HepG2 (cell line): ENCODE measurements around the gene DPY19L1. TPM values are rescaled to one million over a fixed set of nuclear protein-coding genes. Genes with fewer than 3 reads are reported as not detected.
A peak's percentile ranks its signal among the peaks of the same experiment; 100 is the strongest.

Source experiments
- CREB3 ChIP-seq: sonication (generic); formaldehyde crosslinking; IDR thresholded peaks from 2 replicates; pipeline ENCODE4 v1.5.0; 2020; ENCODE audit warnings: missing genetic modification reagents
- ERF ChIP-seq: IDR thresholded peaks from 2 replicates; pipeline ENCODE4 v1.6.1; 2018; ENCODE audit warnings: missing biosample characterization, missing genetic modification reagents
- KDM2A ChIP-seq: sonication (generic); formaldehyde crosslinking; IDR thresholded peaks from 2 replicates; pipeline ENCODE4 v1.4.0; 2020; ENCODE audit warnings: low read depth, missing genetic modification reagents, borderline replicate concordance
- PBX3 ChIP-seq: sonication (generic); formaldehyde crosslinking; IDR thresholded peaks from 2 replicates; pipeline ENCODE4 v1.8.1; 2023; ENCODE audit warnings: missing genetic modification reagents, inconsistent platforms, borderline replicate concordance
- POLR2AphosphoS5 ChIP-seq: IDR thresholded peaks from 2 replicates; pipeline ENCODE4 v1.6.1; 2012; ENCODE audit warnings: low read depth, low read length
- RBFOX2 ChIP-seq: fragments of 200-400 bp; formaldehyde crosslinking; IDR thresholded peaks from 2 replicates; pipeline ENCODE4 v1.6.1; 2017; ENCODE audit warnings: low read depth, mild to moderate bottlenecking, low read length
- RCOR2 ChIP-seq: IDR thresholded peaks from 2 replicates; pipeline ENCODE4 v1.6.1; 2016; ENCODE audit warnings: missing biosample characterization, missing genetic modification reagents
- UBTF ChIP-seq: sonication (generic); formaldehyde crosslinking; IDR thresholded peaks from 2 replicates; pipeline ENCODE4 v1.4.0; 2020; ENCODE audit warnings: mild to moderate bottlenecking, missing genetic modification reagents
- USF2 ChIP-seq, 2 experiments: sonication (generic) in 1 of 2; formaldehyde crosslinking in 1 of 2; IDR thresholded peaks; 2 replicates each; pipeline versions ENCODE4 v1.5.1 to v1.6.1; 2011 to 2020; ENCODE audit warnings: borderline replicate concordance in 1 of 2, low read depth in 1 of 2, low read length in 1 of 2, mild to moderate bottlenecking in 1 of 2, missing genetic modification reagents in 1 of 2, moderate library complexity in 1 of 2
- ZBTB33 ChIP-seq: sonication (generic); formaldehyde crosslinking; IDR thresholded peaks from 2 replicates; pipeline ENCODE4 v1.4.0; 2020; ENCODE audit warnings: missing genetic modification reagents
- ZFP82 ChIP-seq: sonication (generic); formaldehyde crosslinking; IDR thresholded peaks from 2 replicates; pipeline ENCODE4 v1.5.1; 2020; ENCODE audit warnings: mild to moderate bottlenecking, missing genetic modification reagents, borderline replicate concordance
- ZFP90 ChIP-seq: sonication (generic); formaldehyde crosslinking; IDR thresholded peaks from 2 replicates; pipeline ENCODE4 v1.8.0; 2022; ENCODE audit warnings: missing genetic modification reagents, mild to moderate bottlenecking, inconsistent platforms, borderline replicate concordance
- ZNF256 ChIP-seq: sonication (generic); formaldehyde crosslinking; conservative IDR thresholded peaks from 2 replicates; pipeline ENCODE4 v1.4.0; 2020; ENCODE audit warnings: missing genetic modification reagents
- ZNF3 ChIP-seq: IDR thresholded peaks from 2 replicates; pipeline ENCODE4 v1.7.0; 2017; ENCODE audit warnings: inconsistent platforms
- ZNF382 ChIP-seq: sonication (generic); formaldehyde crosslinking; IDR thresholded peaks from 2 replicates; pipeline ENCODE4 v1.5.0; 2020; ENCODE audit warnings: missing genetic modification reagents, mild to moderate bottlenecking, borderline replicate concordance
- ZNF652 ChIP-seq: IDR thresholded peaks from 2 replicates; pipeline ENCODE4 v1.6.1; 2016; ENCODE audit warnings: low read depth, borderline replicate concordance
- ZNF704 ChIP-seq: sonication (generic); formaldehyde crosslinking; IDR thresholded peaks from 2 replicates; pipeline ENCODE4 v1.8.1; 2023; ENCODE audit warnings: mild to moderate bottlenecking, inconsistent platforms, moderate library complexity, missing genetic modification reagents, borderline replicate concordance
- ZNF724P ChIP-seq: sonication (generic); formaldehyde crosslinking; IDR thresholded peaks from 2 replicates; pipeline ENCODE4 v1.8.0; 2022; ENCODE audit warnings: missing genetic modification reagents, borderline replicate concordance
- polyA plus RNA-seq, 8 experiments: library from polyadenylated mRNA; depleted of rRNA in 3 of 8; stranded (reverse) in 7 of 8; unstranded in 1 of 8; fragments of >200 nt; fragmentation: Illumina TruSeq in 4 of 8; extraction: Trizol in 4 of 8; gene quantifications; 2 replicates each; pipeline versions ENCODE4 v1.2.1 to v1.2.3, GENCODE V29; 2011 to 2016; ENCODE audit warnings: low read depth in 4 of 8, missing spikeins in 1 of 8, mixed read lengths in 1 of 8; ENCODE audit not compliant: insufficient read depth in 1 of 8
- total RNA-seq, 5 experiments: library from RNA; depleted of rRNA; stranded (reverse); fragments of >200 nt; fragmentation: Illumina TruSeq; extraction: Trizol; gene quantifications; 2 replicates each; pipeline ENCODE4 v1.2.3, GENCODE V29; 2016; ENCODE audit warnings: low read depth in 1 of 5

DPY19L1 gene
- total and polyA plus RNA-seq, 2 of the 13 experiments (the other 11 are each of a cell fraction or from before 2014, with no cell fraction given) = 18.9 to 32.6 TPM

GRCh38 chr7:35037526-35038341 lies 449 bp upstream of the DPY19L1 start (continued):
- TF ChIP-seq UBTF (CRISPR knock-in tag) (peak; percentile 57), ZNF3 (CRISPR knock-in tag) (no peak), PBX3 (no peak), ZFP90 (no peak), ZNF704 (CRISPR knock-in tag) (no peak), ZNF724P (CRISPR knock-in tag) (0 out of 2 replicates have a peak, but pooled peaks have one; percentile 44), RBFOX2 (peak; percentile 73), ZFP82 (CRISPR knock-in tag) (no peak), USF2 (IDR thresholded peaks at IDR 0.05; ENCODE audit: low read depth, low read length) (no peak), USF2 (CRISPR knock-in tag; IDR thresholded peaks at IDR 0.05; ENCODE audit: borderline replicate concordance) (no peak), KDM2A (CRISPR knock-in tag) (peak; percentile 83), ZBTB33 (CRISPR knock-in tag) (no peak), CREB3 (CRISPR knock-in tag) (no peak), RCOR2 (CRISPR knock-in tag) (no peak), ERF (CRISPR knock-in tag) (no peak), ZNF652 (CRISPR knock-in tag) (no peak), POLR2AphosphoS5 (peak; percentile 45), ZNF256 (no peak), ZNF382 (CRISPR knock-in tag) (no peak)
